ENCODE data around the gene MYLK. TPM values are rescaled to one million over a fixed set of nuclear protein-coding genes. Genes with fewer than 3 reads are reported as not detected.
A peak's percentile ranks its signal among the peaks of the same experiment; 100 is the strongest.

The MYLK gene
- total and polyA plus RNA-seq, 4 donors = 17.1 to 158 (median 41.9) TPM

DNA sequence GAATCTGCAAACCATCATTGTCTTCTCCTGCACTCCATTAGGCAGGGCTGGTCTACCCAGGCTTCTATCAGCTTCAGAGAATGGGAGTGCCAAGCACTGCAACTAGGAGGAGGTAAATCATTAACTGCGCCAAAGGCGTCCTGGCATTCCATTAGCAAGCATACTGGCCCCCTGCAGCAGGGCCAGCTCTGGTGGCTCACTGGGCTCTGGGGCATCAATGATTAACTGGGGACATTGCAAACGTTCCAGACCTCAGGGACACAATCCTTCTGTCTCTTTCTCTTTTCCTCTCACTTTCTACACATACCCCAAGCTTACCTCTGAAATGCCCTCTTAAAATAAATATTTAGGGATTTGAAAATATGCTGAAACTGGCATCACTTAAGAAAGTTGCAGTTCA is 129.0 kb downstream of the MYLK start:
- 21% methylated on average over 3 of the region's 3 CpGs for WGBS
- peaks cover 28 to 90% (median 75%) of the 10 kb centered on the region in 4 donors for H3K4me1 ChIP-seq (ENCODE audit: control insufficient read depth in 4 of 4, insufficient read depth in 4 of 4, low read length in 3 of 4)
- H3K27ac ChIP-seq (ENCODE audit: low read depth in 1 of 2, low read length in 2 of 2) = peak overlapping the region; percentile 61 to 71
- DNase-seq (ENCODE audit: low spot score) = peak; percentile 49
- TF ChIP-seq ATF3 (IDR thresholded peaks at IDR 0.05) (no peak), RAD21 (IDR thresholded peaks at IDR 0.05) (peak; percentile 63 to 70), TAF1 (conservative IDR thresholded peaks at IDR 0.05) (peak; percentile 34), JUND (IDR thresholded peaks at IDR 0.05) (peak; percentile 43 to 45), FOXA1 (IDR thresholded peaks at IDR 0.05) (peak; percentile 36), ZBTB33 (IDR thresholded peaks at IDR 0.05) (peak; percentile 73), YY1 (IDR thresholded peaks at IDR 0.05) (peak; percentile 83), GABPA (IDR thresholded peaks at IDR 0.05 in 1 of 2, conservative IDR thresholded peaks at IDR 0.05 in 1 of 2) (peak in 1 of 2 donors; percentile 23), EGR1 (IDR thresholded peaks at IDR 0.05; ENCODE audit: low read depth in 2 of 2) (peak in 1 of 2 donors; percentile 36), HNF4A (conservative IDR thresholded peaks at IDR 0.05) (peak; percentile 77 to 78), CTCF (IDR thresholded peaks at IDR 0.05; ENCODE audit: low read depth, low read length, missing input control) (no peak), RXRA (IDR thresholded peaks at IDR 0.05) (peak; percentile 73 to 89), FOXA2 (IDR thresholded peaks at IDR 0.05) (peak; percentile 23), HNF4G (IDR thresholded peaks at IDR 0.05) (peak; percentile 53), NR2F2 (IDR thresholded peaks at IDR 0.05) (no peak), MAX (IDR thresholded peaks at IDR 0.05) (peak; percentile 73), SP1 (IDR thresholded peaks at IDR 0.05) (peak; percentile 92)
- TF ChIP-seq, protein P1, sequence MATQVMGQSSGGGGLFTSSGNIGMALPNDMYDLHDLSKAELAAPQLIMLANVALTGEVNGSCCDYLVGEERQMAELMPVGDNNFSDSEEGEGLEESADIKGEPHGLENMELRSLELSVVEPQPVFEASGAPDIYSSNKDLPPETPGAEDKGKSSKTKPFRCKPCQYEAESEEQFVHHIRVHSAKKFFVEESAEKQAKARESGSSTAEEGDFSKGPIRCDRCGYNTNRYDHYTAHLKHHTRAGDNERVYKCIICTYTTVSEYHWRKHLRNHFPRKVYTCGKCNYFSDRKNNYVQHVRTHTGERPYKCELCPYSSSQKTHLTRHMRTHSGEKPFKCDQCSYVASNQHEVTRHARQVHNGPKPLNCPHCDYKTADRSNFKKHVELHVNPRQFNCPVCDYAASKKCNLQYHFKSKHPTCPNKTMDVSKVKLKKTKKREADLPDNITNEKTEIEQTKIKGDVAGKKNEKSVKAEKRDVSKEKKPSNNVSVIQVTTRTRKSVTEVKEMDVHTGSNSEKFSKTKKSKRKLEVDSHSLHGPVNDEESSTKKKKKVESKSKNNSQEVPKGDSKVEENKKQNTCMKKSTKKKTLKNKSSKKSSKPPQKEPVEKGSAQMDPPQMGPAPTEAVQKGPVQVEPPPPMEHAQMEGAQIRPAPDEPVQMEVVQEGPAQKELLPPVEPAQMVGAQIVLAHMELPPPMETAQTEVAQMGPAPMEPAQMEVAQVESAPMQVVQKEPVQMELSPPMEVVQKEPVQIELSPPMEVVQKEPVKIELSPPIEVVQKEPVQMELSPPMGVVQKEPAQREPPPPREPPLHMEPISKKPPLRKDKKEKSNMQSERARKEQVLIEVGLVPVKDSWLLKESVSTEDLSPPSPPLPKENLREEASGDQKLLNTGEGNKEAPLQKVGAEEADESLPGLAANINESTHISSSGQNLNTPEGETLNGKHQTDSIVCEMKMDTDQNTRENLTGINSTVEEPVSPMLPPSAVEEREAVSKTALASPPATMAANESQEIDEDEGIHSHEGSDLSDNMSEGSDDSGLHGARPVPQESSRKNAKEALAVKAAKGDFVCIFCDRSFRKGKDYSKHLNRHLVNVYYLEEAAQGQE (IDR thresholded peaks at IDR 0.05) = peak; percentile 72
- H3K4me3 ChIP-seq (ENCODE audit: low read depth in 1 of 3, low read length in 3 of 3) = peak overlapping the region in 1 of 3 donors; percentile 12
- H3K9me3 ChIP-seq (ENCODE audit: control insufficient read depth in 4 of 4, low read length in 3 of 4) = no peaks in the 10 kb centered on the region
- no peaks in the 10 kb centered on the region for H3K27me3 ChIP-seq (ENCODE audit: control insufficient read depth in 4 of 4, insufficient read depth in 4 of 4, low read length in 3 of 4)
- no peaks in the 10 kb centered on the region for H3K36me3 ChIP-seq (ENCODE audit: control insufficient read depth in 4 of 4, insufficient read depth in 3 of 4, low read depth in 1 of 4, low read length in 3 of 4)
- H3K9ac ChIP-seq (ENCODE audit: low read depth in 1 of 2, low read length in 2 of 2) = no peak overlapping the region

Data from liver (tissue), 9 donors.